Measurements from ENCODE around the gene DENND11.
A peak's percentile ranks its signal among the peaks of the same experiment; 100 is the strongest.

Gene DENND11

GRCh38 chr7:141702047-141702567, at the start of gene DENND11:
Gene DENND11 (minus strand): TSS chr7:141702166. CDS start chr7:141702153, 13 bp downstream.
- peak in 35 of 58 donors; percentile 8 to 70 (median 39) for DNase-seq

- DNase-seq: no peak
Measured at GRCh38 chr7:141748396-141748795, 46.4 kb upstream of the DENND11 start.

GRCh38 chr7:141744131-141744530, 42.2 kb upstream of the DENND11 start:
- DNase-seq: no peak

- no peak for DNase-seq
Measured at GRCh38 chr7:141742229-141742628, 40.3 kb upstream of the DENND11 start.

DNA sequence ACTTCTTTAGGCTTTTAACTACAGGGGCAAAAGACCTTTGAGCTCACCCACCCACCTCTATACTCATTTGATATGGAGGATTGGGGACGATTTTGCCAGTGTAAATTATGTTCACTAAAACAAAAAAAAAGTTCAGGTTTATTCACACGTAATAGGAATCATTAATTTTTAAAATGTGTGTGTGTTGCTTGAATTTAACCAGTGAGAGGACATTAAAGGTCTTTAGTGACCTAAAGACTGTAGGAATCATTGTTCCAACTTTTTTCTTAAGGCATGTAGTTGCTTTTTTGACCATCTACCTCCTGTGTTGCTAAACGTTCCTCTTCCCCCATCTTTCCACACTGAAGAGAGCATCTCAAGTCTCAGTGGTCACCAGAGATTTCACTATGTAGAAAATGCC, 37.3 kb upstream of the DENND11 start:
- no peak for DNase-seq

GRCh38 chr7:141738592-141739013, 36.6 kb upstream of the DENND11 start:
- DNase-seq: no peak

DNA sequence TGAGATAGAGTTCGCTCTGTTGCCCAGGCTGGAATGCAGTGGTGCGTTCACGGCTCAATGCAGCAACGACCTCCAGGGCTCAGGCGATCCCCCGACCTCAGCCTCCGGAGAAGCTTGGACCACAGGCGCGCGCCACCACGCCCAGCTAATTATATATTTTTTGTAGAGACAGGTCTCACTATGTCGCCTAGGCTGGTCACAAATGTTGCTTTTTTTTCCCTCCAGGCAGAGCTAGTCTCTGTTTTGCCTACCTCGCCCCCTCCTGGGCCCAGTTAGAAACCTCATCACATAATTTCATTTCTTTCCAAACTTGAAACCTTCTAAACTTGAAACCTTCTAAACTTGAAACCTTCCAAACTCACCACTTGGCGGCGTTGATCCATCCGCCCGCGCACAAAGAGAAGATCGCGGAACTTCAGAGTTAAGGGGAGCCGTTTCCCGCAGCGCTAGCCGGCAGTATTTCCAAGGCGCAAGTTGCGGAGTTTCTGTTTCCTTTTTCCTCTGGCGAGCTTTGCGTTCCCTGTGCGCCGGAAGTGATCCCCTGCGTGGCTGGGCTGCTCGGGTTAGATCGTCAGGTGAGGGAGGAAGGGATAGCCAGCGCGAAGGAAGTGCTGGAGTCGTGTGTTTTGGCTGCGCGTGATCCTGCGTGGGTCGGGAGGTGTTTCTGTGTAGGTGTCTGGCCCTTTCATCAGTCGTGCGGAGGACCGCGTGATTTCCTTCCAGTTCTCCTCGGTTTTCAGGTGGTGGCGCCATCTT, 36.0 kb upstream of the DENND11 start, which contains the start of gene SSBP1:
Gene SSBP1, plus strand, starts transcription at position 523 of the 756 bp plus-strand sequence. CDS start 809 bp downstream, outside the sequence.
- DNase-seq: peak; percentile 40 to 95 (median 88)

DNA sequence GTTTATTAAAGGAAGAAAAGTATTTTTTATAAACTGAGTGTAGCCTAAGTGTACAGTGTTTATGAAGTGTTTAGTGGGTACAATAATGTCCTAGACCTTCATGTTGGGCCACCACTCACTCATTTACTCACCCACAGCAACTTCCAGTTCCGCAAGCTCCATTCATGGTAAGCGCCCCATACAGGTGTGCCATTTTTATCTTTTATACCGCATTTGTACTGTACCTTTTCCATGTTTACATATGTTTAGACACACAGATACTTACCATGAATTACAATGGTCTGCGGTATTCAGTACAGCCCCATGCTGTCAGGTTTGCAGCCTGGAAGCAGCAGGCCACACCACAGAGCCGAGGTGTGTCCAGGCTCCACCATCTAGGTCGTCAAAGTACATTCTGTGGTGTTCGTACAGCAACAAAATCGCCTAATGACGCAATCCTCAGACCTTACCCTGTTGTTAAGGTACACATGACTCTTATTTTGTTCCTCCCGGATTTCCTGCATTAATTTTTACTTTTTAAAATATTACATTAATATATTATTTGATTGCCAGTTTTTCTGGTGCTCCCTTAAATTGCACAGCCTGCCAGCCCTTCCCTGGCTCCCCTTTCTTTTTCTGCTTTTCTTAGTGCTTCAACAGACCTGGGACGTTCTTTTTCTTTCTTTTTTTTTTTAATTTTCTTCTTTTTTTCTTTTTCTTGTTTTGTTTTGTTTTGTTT, 35.3 kb upstream of the DENND11 start:
- peak in 1 of 58 donors; percentile 4 for DNase-seq

DNA sequence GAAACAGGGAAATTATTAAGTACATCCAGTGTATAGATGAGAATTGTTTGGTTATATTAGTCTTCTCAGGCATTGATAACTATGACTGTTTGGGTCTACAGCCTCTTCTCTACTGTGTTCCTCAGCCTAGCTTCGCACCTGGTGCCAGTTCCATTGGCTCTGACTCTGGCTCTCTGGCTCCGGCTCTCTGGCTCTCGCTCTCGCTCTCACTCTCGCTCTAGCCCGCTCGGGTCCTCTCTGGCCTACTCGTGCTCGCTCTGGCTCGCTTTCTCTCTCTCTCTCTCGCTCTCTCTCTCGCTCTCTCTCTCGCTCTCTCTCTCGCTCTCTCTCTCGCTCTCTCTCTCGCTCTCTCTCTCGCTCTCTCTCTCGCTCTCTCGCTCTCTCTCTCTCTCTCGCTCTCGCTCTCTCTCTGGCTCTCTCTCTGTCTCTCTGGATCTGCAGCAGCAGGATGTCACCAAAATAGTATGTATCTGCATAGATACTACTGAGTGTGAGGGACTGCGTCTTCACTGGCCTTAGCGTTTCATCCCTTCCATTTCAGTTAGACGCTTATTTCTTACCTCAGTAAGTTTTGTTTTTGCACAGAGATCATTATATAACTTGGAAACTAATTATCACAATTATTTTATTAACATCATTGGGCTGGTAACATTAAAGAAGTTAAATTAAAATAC, 29.6 kb upstream of the DENND11 start:
- peak in 5 of 58 donors; percentile 1 to 12 (median 5) for DNase-seq

- DNase-seq: no peak
Measured at GRCh38 chr7:141729020-141729419, 27.1 kb upstream of the DENND11 start.

- no peak for DNase-seq
Measured at GRCh38 chr7:141722529-141722928, 20.6 kb upstream of the DENND11 start.

DNA sequence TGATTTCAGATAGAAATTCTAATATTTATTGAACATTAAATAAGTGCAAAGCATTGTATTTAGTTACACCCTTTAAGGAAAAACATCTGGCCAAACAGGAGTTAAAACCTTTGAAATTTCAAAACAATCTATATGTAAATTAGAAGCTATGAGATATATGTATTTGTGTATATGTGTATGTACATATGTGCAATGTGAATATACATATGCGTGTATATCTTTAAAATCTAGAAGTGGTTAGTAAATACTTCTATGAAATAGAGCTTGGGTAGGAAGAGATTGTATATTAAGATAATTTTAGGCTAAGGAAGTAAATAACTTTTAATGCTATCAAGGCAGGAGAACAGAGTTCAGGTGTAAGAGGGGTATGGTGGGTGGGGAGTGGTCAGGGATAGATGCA, 15.5 kb upstream of the DENND11 start:
- no peak for DNase-seq

- no peak for DNase-seq
Measured at GRCh38 chr7:141715794-141716689, 14.1 kb upstream of the DENND11 start.

DNA sequence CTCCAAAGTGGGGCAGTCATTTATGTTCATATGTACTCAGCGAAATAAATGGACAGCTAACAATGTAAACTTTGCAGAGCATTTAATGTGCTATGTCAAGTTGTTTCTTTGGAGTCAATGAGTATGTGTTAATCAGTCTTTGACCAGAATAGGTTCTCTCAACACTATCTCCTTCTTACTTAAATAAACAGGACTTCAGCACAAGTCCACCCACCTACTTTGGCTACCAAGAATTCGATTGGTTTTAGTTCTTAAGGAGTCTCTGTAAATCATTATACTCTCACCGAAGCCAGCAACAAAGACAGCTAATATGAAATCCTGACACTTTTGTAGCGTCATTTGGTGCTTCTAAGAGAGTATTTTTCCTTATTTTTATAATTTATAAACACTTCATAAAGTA, 13.1 kb upstream of the DENND11 start:
- no peak for DNase-seq

DNA sequence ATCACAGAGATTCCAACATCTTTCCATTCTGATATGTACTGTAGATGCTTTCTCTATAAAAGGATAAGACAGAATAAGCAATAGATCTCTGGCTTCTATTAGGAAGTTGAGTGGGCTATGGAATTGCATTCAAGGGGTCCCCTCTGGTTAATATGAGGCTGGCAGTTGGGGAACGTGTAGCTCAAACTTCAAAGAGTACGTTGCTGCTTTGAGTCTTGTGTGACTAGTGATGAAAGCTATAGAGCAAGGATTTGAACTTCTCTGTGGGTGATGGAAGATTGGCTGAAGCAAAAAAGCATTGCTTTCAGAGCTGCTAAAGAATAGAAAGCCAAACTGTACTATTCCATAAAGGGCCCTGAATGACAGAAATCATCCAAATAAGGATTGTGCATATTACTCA, 12.6 kb upstream of the DENND11 start:
- DNase-seq: no peak

- DNase-seq: no peak
Measured at GRCh38 chr7:141713890-141714289, 11.9 kb upstream of the DENND11 start.

GRCh38 chr7:141712603-141713255, 10.8 kb upstream of the DENND11 start:
- no peak for DNase-seq

DNA sequence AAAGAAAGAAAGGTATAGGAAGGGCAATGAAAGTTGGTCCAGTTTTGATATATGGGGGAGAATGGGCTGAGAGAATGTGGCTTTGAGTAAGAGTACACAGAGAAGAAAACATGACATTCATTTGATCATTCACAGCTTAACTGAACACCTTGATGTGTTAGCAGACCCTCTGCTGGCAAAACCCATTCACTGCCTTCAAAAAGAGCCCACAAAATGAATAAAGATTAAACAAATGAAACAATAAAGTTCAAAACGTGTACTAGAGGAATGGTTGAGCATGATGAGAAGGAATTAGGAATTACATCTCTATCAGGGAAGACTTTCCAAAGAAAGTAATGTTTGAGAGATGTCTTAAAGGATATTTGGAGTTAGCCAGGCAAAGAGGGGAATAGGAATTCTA, 8.3 kb upstream of the DENND11 start:
- DNase-seq: no peak

- DNase-seq: no peak
Measured at GRCh38 chr7:141709749-141710148, 7.8 kb upstream of the DENND11 start.

GRCh38 chr7:141709318-141709717, 7.4 kb upstream of the DENND11 start:
- DNase-seq: no peak

Data from anterior cingulate cortex (tissue), 58 donors.